Measurements from ENCODE around the gene PRDM2.

PRDM2 gene

DNA sequence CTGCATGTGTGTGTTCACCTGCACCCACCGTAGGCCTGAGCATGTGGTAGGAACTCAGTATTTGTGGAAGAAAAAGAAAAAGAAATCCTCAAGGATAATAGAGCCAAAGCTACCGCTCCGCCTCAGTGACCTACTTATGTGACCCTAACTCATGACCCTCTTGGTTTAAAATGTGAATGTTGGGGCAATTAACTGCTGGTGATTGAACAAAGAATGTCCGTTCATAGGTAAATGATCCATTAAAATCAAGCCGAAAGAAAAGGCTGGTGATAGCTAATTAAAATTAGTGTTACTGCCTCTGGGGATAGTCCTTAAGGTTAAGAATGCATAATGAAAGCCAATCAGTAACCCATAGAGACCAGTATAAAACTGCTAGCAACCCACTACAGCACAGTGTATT, 98.1 kb downstream of the PRDM2 start:
- no peak for DNase-seq

- DNase-seq, result no peak
Measured at GRCh38 chr1:13799502-13800283, 99.7 kb downstream of the PRDM2 start.

DNA sequence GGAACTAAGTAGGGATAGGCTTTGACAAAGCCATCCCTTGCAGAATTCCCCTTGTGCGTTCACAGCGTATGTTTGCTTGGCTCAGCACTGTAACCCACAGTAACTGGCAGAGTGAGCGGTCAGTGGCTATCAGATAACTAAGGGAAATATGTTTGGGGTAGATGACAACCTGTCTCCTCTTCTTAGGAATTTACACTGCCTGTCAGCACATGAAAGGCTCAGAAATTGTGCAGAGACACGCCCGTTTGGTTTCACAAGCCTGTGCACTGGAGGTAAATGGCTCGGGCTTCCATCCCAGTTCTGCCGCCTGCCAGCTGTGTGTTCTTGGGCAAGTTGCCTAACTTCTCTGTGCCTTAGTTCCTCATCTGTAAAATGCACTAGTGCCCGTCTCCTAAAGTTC, 101.2 kb downstream of the PRDM2 start:
- no peak for DNase-seq

GRCh38 chr1:13801655-13802486, 101.9 kb downstream of the PRDM2 start:
- no peak for DNase-seq

GRCh38 chr1:13802782-13803545, 103.0 kb downstream of the PRDM2 start:
- no peak for DNase-seq

DNA sequence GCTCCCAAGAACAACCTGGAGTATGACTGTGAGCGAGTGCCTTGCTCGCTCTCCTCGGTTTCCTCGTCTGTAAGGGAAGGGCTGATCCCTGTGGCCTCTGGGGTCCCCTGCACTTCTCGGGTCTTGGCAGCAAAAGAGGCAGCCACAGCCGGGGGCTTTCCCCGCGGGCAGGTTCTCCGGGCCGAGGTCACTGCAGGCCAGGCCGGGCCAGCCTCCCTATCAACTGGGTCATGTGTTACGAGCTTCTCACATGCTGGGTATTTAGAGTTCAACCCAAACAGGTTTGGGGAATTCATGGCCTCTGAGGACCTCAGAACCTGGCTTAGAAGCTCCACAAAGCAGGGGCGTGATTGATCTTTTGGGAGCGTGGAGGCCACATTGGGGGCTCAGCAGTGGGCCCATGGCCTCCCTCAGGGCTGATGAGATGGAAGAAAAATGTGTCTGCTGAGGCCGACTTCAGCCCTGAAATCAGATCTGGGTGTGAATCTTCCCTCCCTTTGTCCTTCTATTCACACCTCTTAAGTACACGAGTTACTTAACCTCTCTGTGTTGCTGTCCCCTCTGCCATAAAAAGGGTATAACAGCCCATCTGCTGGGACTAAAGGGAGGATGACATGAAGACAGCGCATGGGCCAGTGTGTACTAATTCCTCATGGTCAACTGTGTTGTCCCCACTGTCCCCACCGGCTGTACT, 103.7 kb downstream of the PRDM2 start:
- DNase-seq, result no peak

DNA sequence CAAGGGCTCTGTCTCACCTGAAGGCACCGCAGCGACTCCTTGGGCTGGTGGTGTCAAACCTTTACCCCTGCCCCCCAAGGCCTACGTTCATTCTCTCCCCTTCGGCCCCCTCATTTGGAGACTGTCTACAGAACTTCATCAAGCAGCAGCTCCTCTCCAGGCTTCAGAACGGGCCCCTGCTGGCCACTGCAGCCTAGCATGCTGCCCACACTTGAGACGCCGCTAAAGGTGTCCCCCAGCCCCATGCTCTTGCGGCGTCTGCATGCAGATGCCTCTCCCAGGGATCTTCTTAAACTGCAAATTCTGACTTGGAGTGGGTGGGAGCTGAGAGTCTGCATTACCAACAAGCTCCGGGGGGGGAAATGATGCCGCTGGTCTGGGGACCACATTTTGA, 104.2 kb downstream of the PRDM2 start:
- DNase-seq, result no peak

- no peak for DNase-seq
Measured at GRCh38 chr1:13805431-13805830, 105.4 kb downstream of the PRDM2 start.

DNA sequence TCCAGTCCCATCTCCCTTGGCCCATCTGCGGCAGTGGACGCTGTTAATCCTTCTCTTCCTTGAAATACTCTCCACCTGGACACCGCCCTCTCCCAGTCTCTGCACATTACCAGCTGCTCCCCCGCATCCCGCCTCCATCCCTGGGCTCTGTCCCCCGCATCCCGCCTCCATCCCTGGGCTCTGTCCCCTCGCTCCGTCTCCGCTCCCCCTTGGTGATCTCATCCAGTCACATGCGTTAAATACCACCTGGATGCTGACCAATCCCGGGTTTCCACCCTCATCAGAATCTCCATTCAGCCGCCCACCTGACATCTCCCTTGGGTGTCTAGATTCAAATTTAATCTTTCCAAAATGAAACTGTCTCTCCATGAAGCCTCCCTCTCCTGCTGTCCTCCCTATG, 106.1 kb downstream of the PRDM2 start:
- no peak for DNase-seq

DNA sequence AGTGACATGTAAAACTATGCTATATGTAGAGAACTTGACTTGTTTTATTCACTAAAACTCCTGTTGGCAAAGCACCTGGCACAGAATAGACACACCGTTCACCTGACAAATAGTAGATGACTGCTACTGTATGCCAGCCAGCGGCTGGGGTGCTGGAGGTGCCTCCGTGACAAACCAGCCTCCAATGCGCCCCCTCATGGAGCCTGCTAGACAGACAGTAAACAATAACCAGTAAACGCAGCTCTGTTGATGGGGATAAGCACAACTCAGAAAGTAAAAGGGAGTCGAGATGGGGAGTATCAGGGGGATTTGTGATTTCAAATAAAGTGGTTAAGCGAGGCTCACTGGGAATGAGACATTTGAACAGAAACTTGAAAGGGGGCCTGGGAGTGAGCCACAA, 107.2 kb downstream of the PRDM2 start:
- no peak for DNase-seq

DNA sequence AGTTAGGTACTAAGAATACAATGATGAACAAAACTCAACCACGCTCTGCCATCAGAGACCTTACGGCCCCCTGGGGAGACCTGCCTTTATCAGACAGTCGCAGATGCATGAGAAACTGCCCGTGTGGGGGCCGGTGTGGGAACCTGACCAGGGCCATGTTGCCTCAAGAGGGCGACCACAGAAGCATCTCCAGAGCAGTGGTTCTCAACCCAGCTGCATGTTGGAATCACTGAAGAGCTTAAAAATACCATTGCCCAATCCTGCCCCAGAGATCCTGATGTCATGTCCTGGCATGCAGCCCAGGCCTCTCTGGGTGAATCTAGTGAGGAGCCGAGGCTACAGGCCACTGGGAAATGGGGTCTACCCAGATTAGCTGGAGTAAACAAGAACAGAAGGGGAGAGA, 108.7 kb downstream of the PRDM2 start:
- no peak for DNase-seq

DNA sequence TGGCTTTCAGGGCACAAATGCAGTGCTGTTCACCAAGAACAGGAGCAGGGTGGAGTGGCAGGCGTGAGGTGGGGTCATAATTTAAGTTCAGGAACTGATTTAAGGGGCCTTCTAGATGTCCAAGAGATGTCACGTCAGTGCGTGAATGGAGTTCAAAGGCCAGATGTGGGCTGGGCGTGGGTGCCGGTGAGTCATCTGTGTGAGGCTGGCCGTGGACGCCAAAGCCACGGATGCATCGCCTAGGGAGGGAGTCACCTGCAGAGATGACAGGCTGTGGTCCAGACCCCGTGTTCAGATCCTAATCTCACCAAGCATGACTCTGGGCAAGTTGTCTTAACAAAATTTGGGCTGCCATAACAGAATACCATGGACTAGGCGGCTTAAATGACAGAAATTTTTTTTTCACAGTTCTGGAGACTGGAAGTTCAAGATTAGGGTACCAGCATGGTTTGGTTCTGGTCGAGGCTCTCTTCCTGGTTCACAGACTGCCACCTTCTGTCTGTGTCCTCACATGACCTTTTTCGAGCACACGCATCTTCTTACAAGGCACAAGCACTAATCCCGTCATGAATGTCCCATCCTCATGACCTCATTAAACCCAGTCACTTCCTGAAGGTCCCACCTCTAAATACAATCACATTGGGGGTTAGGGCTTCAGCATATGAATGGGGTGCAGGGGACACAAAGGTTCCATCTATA, 109.6 kb downstream of the PRDM2 start:
- DNase-seq, result no peak

- DNase-seq, result no peak
Measured at GRCh38 chr1:13812456-13813397, 112.7 kb downstream of the PRDM2 start.

- DNase-seq, result peak; percentile 81
Measured at GRCh38 chr1:13813398-13814012, 113.5 kb downstream of the PRDM2 start.

DNA sequence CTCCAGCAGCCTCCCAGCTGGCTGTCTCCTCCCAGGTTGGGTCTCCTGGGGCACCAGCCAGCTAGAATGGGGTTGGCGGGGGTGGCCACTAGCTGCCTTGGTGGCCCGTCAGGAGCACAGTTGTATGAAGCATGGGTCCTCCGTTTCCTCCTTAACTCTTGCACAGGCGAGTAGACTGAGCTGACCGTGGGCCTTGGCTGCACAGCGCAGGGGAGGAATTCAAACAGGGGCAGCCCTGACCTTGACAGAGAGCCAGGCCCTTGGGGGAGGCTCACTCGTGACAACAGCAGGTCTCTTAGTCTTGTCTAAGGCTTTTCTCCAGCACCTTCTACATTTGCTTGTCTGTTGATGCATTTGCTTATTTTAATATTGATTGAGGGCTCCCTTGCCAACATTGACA, 114.1 kb downstream of the PRDM2 start:
- DNase-seq, result no peak

- DNase-seq, result no peak
Measured at GRCh38 chr1:13816016-13816760, 116.2 kb downstream of the PRDM2 start.

DNA sequence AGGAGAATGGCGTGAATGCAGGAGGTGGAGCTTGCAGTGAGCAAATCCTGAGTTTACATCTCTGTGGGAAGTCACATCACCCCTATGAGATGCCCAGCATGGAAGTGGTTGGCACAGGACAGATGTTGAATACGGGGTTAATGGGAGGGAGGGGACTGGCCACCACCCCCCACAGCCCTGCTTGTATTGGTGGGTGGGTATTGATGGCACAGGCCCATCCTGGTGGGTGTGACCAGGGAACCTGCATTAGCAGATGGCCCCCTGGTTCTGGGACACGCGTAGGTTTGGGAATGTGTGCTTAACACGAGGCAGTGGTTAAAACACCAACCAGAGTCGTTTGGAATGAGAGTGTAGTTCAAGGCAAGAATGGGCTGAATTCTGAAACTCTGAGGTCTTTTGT, 117.9 kb downstream of the PRDM2 start:
- DNase-seq, result peak; percentile 28

DNA sequence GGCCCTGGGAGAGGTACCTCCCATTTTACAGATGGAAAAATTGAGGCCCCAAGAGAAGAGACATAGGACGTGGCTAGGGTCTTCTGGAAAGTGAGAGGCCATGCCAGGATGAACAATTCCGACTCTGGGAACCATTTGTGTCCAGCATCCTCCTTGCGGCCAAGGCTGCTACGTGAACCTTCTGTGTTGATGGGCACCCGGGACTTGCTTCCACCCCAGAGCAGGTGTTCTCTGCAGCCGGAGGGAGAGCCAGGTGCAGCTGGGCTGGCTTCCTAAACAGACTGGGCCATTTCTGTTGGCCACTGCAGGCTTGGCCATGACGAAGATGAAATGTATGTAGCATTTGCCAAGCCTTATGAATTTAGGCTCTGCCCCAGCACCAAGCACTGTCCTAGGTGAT, 118.9 kb downstream of the PRDM2 start:
- DNase-seq, result peak; percentile 35

- no peak for DNase-seq
Measured at GRCh38 chr1:13819642-13820041, 119.7 kb downstream of the PRDM2 start.

DNA sequence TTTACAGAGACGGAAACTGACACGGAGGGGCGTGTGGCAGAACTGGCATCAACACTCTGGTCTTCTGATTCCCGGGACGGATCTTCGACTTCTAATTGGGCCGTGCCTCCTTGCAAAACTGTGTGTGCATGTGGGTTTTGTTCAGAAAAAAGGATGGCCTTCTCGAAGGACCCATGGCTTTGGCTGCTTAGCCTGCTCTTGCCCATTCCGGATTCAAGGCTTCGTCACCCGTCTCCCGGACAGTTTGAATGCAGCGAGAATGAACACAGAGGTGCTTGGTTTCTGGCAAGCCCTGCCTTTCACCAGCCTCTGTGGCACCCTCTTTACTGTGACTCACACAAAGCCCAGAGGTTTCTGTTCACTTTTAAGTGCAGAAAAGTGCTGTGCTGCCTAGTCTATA, 120.1 kb downstream of the PRDM2 start:
- no peak for DNase-seq
